Astrocyte of the hippocampus (primary cell): ENCODE results near the gene TMEM107.
A peak's percentile ranks its signal among the peaks of the same experiment; 100 is the strongest.

ENCODE experiments used
- DNase-seq: peaks from one replicate; pipeline ENCODE4 v3.0.0; 2011; ENCODE audit warnings: low read depth, low spot score

Gene TMEM107

GRCh38 chr17:8137645-8138373 lies 38.4 kb downstream of the TMEM107 start:
- DNase-seq = no peak

- no peak for DNase-seq
These were observed 42.2 kb downstream of the TMEM107 start for GRCh38 chr17:8133941-8134340.

GRCh38 chr17:8133399-8133798 lies 42.8 kb downstream of the TMEM107 start:
- no peak for DNase-seq

- DNase-seq = no peak
These were observed 44.2 kb downstream of the TMEM107 start for GRCh38 chr17:8131844-8132441.

GRCh38 chr17:8128125-8128784 lies 47.9 kb downstream of the TMEM107 start:
- no peak for DNase-seq

- peak; percentile 67 for DNase-seq
These were observed 49.6 kb downstream of the TMEM107 start for GRCh38 chr17:8126491-8127066.

GRCh38 chr17:8125947-8126490 lies 50.2 kb downstream of the TMEM107 start:
- no peak for DNase-seq

GRCh38 chr17:8125154-8125946 lies 50.8 kb downstream of the TMEM107 start:
- peak; percentile 78 for DNase-seq

GRCh38 chr17:8124350-8125153 lies 51.6 kb downstream of the TMEM107 start:
- DNase-seq = no peak

- no peak for DNase-seq
These were observed 52.4 kb downstream of the TMEM107 start, which contains the start of gene HES7 for GRCh38 chr17:8123695-8124349. TSS of gene HES7 (minus strand) at chr17:8124106. CDS start at chr17:8124084, 22 bp downstream.

- peak; percentile 62 for DNase-seq
These were observed 53.1 kb downstream of the TMEM107 start for GRCh38 chr17:8122924-8123694.
